Keratinocyte (primary cell): ENCODE results near the gene SETDB1.

Experiments
- CTCF ChIP-seq, 3 experiments: IDR thresholded peaks in 1 of 3; conservative IDR thresholded peaks in 1 of 3; optimal IDR thresholded peaks in 1 of 3; 2 replicates in 2 of 3; 3 replicates in 1 of 3; pipeline versions ENCODE3 to v1.5.1; 2011; ENCODE audit warnings: low read length in 3 of 3, mild to moderate bottlenecking in 3 of 3, moderate library complexity in 2 of 3, control low read depth in 1 of 3, inconsistent platforms in 1 of 3; ENCODE audit not compliant: insufficient read depth in 2 of 3; ENCODE audit errors: extremely low read depth in 1 of 3
- EZH2 ChIP-seq: IDR thresholded peaks from one replicate; pipeline ENCODE4 v1.6.1; 2012; ENCODE audit warnings: inconsistent platforms, mild to moderate bottlenecking, low read length, moderate library complexity

- TF ChIP-seq CTCF (optimal IDR thresholded peaks at IDR 0.05 in 1 of 3, IDR thresholded peaks at IDR 0.05 in 1 of 3, conservative IDR thresholded peaks at IDR 0.05 in 1 of 3; ENCODE audit: extremely low read depth in 1 of 3, insufficient read depth in 2 of 3, low read length in 3 of 3), result no peak
- TF ChIP-seq EZH2, result no peak
Observed at GRCh38 chr1:150999926-151000325, 73.8 kb downstream of the SETDB1 start.
